A549 treated with dexamethasone at 1 μM for 4 hours (cell line): ENCODE results near the gene MRM2. TPM values are rescaled to one million over a fixed set of nuclear protein-coding genes. Genes with fewer than 3 reads are reported as not detected.

Experiments
- total RNA-seq: library from RNA; stranded (reverse); fragments of 200-300 nt; extraction: Qiagen RNA extraction; gene quantifications from 5 replicates; pipeline ENCODE4 v1.2.3, GENCODE V29; 2022

MRM2 gene
- total RNA-seq: 50.9 to 57.2 TPM (median 56.4 TPM) in 5 replicates

GRCh38 chr7:2241580-2242540 lies at the start of gene MRM2, which contains the start of gene NUDT1:
MRM2 (minus strand) TSS chr7:2242205; CDS start chr7:2242169, 36 bp downstream.
NUDT1 (plus strand) TSS chr7:2242226; CDS start chr7:2244575, 2,349 bp downstream.

GRCh38 chr7:2232766-2233520 lies 9.1 kb downstream of the MRM2 start, which contains the start of gene MAD1L1:
MAD1L1 (minus strand) TSS chr7:2232945; CDS start chr7:2230133, 2,812 bp downstream.

Other genes starting within 250 kb of the MRM2 start
- 18.8 to 29.1 TPM (median 22.3 TPM) in 5 replicates for gene MAD1L1, start 9.3 kb downstream of the MRM2 start, total RNA-seq
- 96.3 to 103 TPM (median 99.2 TPM) in 5 replicates for gene NUDT1, start within 50 bp of the MRM2 start, total RNA-seq
- 72.1 to 140 TPM (median 129 TPM) in 5 replicates for gene SNX8, start 72.2 kb upstream of the MRM2 start, total RNA-seq
- 237 to 252 TPM (median 244 TPM) in 5 replicates for gene EIF3B, start 112.6 kb upstream of the MRM2 start, total RNA-seq
- gene CHST12, start 161.4 kb upstream of the MRM2 start, total RNA-seq: 7.0 to 14.4 TPM (median 11.8 TPM) in 5 replicates
- gene GRIFIN, start 234.2 kb upstream of the MRM2 start, total RNA-seq: not detected in 5 replicates